ENCODE data around the gene TLL1. TPM values are rescaled to one million over a fixed set of nuclear protein-coding genes. Genes with fewer than 3 reads are reported as not detected.

Gene TLL1
- total RNA-seq, 1 donor from 2014 or later = 2.6 TPM

DNA sequence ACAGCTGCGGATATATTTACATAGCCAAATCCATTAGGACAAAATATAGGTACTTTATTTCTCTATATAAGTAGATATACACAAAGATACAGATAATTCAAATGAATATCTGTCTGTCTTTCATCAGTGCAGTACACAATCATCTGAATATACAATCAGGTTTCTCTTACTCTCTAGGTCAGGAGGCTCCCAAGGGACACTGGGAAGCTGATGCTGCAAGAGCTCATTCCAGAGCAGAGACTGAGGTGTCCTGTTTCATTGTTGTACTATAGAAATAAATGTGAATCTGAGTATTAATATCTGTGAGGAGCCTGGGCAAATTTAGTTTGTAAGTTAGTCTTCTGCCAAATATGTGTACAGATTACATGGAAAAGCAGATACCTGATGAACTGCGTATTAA is 4.2 kb downstream of the TLL1 start:
- Histone ChIP-seq H3K9me3 (ENCODE audit: control insufficient read depth in 3 of 3, low read length in 3 of 3) (no peaks in the 10 kb centered on the region), H3K36me3 (ENCODE audit: control insufficient read depth in 3 of 3, insufficient read depth in 3 of 3, low read length in 3 of 3) (no peaks in the 10 kb centered on the region), H3K9ac (ENCODE audit: low read depth in 1 of 3, low read length in 3 of 3) (no peak overlapping the region), H3K4me3 (ENCODE audit: low read length in 3 of 3) (no peak overlapping the region), H3K27ac (ENCODE audit: low read depth, low read length) (no peak overlapping the region), H3K4me1 (ENCODE audit: control insufficient read depth in 3 of 3, insufficient read depth in 3 of 3, low read length in 3 of 3) (peaks cover 13 to 25% (median 24%) of the 10 kb centered on the region in 3 donors), H3K27me3 (ENCODE audit: control insufficient read depth in 3 of 3, insufficient read depth in 3 of 3, low read length in 3 of 3) (peaks cover 10 to 36% (median 25%) of the 10 kb centered on the region in 3 donors)

DNA sequence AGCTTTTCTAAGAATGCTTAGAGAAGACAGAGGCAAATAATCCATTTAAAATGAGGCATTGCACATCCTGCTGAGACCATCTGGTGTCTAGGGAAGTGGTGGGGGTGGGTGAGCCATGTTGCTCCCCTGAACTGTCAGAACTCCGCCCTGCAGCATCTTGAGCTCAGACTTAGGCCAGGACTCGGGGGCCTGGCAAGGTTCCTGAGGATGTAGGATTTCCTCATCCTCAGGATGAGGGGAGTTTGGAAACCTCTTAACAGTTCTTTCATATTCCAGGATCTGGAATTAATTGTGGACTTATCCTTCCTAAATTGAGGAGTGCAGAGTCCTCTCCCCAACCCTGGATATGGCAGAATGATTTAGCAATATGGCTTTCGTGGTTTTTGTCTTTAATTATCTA is 6.6 kb downstream of the TLL1 start:
- Histone ChIP-seq H3K9ac (ENCODE audit: low read depth in 1 of 3, low read length in 3 of 3) (no peak overlapping the region), H3K9me3 (ENCODE audit: control insufficient read depth in 3 of 3, low read length in 3 of 3) (no peaks in the 10 kb centered on the region), H3K27ac (ENCODE audit: low read depth, low read length) (no peak overlapping the region), H3K27me3 (ENCODE audit: control insufficient read depth in 3 of 3, insufficient read depth in 3 of 3, low read length in 3 of 3) (peaks cover 4 to 18% (median 8%) of the 10 kb centered on the region in 3 donors), H3K36me3 (ENCODE audit: control insufficient read depth in 3 of 3, insufficient read depth in 3 of 3, low read length in 3 of 3) (no peaks in the 10 kb centered on the region), H3K4me1 (ENCODE audit: control insufficient read depth in 3 of 3, insufficient read depth in 3 of 3, low read length in 3 of 3) (peaks cover 0 to 4% (median 4%) of the 10 kb centered on the region in 3 donors), H3K4me3 (ENCODE audit: low read length in 3 of 3) (no peak overlapping the region)

DNA sequence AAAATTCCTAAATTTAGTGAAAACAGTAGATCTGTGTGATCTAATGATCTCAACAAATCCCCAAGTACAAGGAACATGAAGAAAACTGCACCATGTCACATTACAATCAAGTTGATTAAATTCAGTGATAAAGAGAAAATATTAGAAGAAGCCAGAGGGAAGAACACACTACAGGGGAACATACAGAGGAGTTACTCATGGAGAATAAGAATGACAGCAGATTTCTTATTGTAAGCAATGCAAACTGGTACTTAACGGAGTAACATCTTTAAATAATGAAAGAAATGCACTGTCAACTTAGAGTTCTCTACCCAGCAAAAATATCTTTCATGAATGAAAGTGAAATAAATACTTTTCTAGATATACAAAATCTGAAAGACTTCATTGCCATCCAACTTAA is 21.1 kb downstream of the TLL1 start:
- peaks cover 0 to 4% (median 0%) of the 10 kb centered on the region in 3 donors for H3K9me3 ChIP-seq (ENCODE audit: control insufficient read depth in 3 of 3, low read length in 3 of 3)
- no peak overlapping the region for H3K9ac ChIP-seq (ENCODE audit: low read depth in 1 of 3, low read length in 3 of 3)
- H3K27me3 ChIP-seq (ENCODE audit: control insufficient read depth in 3 of 3, insufficient read depth in 3 of 3, low read length in 3 of 3) = no peaks in the 10 kb centered on the region
- H3K4me3 ChIP-seq (ENCODE audit: low read length in 3 of 3) = no peak overlapping the region
- no peaks in the 10 kb centered on the region for H3K36me3 ChIP-seq (ENCODE audit: control insufficient read depth in 3 of 3, insufficient read depth in 3 of 3, low read length in 3 of 3)
- no peaks in the 10 kb centered on the region for H3K4me1 ChIP-seq (ENCODE audit: control insufficient read depth in 3 of 3, insufficient read depth in 3 of 3, low read length in 3 of 3)
- no peak overlapping the region for H3K27ac ChIP-seq (ENCODE audit: low read depth, low read length)

DNA sequence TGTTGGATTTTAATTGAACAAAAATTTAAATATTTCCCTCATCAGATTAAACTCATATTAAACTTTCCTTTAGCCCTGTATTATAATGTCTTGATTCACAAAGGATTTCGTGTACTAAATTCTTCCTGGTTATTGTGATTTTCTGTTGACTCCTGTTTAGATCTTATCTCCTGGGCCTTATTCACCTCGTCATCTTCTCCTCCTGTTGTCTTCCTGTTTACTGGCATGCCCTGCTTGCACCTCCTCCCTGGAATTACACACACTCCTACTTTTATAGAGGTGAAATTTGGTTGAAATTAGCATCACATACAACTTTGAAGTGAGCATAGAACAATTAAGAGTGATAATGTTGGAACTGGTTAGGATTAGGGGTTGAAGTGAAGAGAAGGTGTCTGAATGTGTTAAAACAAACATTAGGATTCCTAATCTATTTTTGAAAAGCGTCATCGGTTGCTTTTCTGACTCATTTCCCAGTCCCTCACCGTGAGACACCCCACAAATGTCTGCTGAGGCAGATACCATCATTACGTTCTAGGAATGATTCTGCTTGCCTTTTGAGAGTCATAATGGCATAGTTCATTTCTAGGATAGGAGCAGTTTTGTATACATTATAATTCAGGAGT is 32.5 kb downstream of the TLL1 start:
- H3K9ac ChIP-seq (ENCODE audit: low read depth in 1 of 3, low read length in 3 of 3) = no peak overlapping the region
- no peaks in the 10 kb centered on the region for H3K9me3 ChIP-seq (ENCODE audit: control insufficient read depth in 3 of 3, low read length in 3 of 3)
- H3K4me3 ChIP-seq (ENCODE audit: low read length in 3 of 3) = no peak overlapping the region
- H3K4me1 ChIP-seq (ENCODE audit: control insufficient read depth in 3 of 3, insufficient read depth in 3 of 3, low read length in 3 of 3) = no peaks in the 10 kb centered on the region
- no peaks in the 10 kb centered on the region for H3K36me3 ChIP-seq (ENCODE audit: control insufficient read depth in 3 of 3, insufficient read depth in 3 of 3, low read length in 3 of 3)
- H3K27ac ChIP-seq (ENCODE audit: low read depth, low read length) = no peak overlapping the region
- H3K27me3 ChIP-seq (ENCODE audit: control insufficient read depth in 3 of 3, insufficient read depth in 3 of 3, low read length in 3 of 3) = no peaks in the 10 kb centered on the region

DNA sequence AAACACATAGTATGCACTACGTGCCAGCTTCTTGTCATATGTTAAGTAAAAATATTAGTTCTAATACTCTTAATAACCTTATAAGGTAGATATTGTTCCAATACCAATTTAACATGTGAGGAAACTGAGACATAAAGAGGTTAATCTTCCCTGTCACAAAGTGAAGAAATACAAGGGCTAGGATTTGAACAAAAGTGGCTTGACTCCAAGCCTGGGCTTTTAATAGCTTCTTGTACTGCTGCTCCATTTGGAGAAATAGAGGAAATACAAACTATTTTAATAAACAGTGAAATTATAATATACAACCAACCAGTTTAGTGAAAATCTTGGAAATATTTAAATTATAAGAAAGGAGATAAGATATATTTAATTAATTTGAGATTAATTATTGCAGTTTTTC is 33.2 kb downstream of the TLL1 start:
- no peaks in the 10 kb centered on the region for H3K4me1 ChIP-seq (ENCODE audit: control insufficient read depth in 3 of 3, insufficient read depth in 3 of 3, low read length in 3 of 3)
- H3K9ac ChIP-seq (ENCODE audit: low read depth in 1 of 3, low read length in 3 of 3) = no peak overlapping the region
- no peak overlapping the region for H3K4me3 ChIP-seq (ENCODE audit: low read length in 3 of 3)
- H3K27me3 ChIP-seq (ENCODE audit: control insufficient read depth in 3 of 3, insufficient read depth in 3 of 3, low read length in 3 of 3) = no peaks in the 10 kb centered on the region
- H3K9me3 ChIP-seq (ENCODE audit: control insufficient read depth in 3 of 3, low read length in 3 of 3) = no peaks in the 10 kb centered on the region
- H3K36me3 ChIP-seq (ENCODE audit: control insufficient read depth in 3 of 3, insufficient read depth in 3 of 3, low read length in 3 of 3) = no peaks in the 10 kb centered on the region
- no peak overlapping the region for H3K27ac ChIP-seq (ENCODE audit: low read depth, low read length)

DNA sequence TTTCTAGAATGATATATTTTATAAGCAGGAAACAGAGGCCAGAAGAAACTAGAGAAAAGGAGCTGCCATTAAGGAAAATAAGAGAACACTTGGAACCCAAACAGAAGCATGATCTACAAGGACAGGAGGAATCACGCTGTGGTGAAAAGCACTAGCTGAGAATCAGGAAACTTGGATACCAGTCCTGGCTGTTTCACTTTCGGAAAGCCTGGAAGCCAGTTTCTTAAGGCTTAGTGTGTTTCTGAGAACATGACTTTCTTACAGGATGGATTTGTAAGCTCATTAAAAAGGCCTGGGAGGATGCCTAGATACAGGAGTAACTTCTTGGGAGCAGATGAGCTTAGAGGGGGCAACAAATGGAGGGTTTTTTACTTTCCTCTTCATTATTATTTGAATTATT is 36.9 kb downstream of the TLL1 start:
- H3K36me3 ChIP-seq (ENCODE audit: control insufficient read depth in 3 of 3, insufficient read depth in 3 of 3, low read length in 3 of 3) = no peaks in the 10 kb centered on the region
- no peak overlapping the region for H3K27ac ChIP-seq (ENCODE audit: low read depth, low read length)
- no peaks in the 10 kb centered on the region for H3K27me3 ChIP-seq (ENCODE audit: control insufficient read depth in 3 of 3, insufficient read depth in 3 of 3, low read length in 3 of 3)
- no peak overlapping the region for H3K4me3 ChIP-seq (ENCODE audit: low read length in 3 of 3)
- H3K9ac ChIP-seq (ENCODE audit: low read depth in 1 of 3, low read length in 3 of 3) = no peak overlapping the region
- no peaks in the 10 kb centered on the region for H3K4me1 ChIP-seq (ENCODE audit: control insufficient read depth in 3 of 3, insufficient read depth in 3 of 3, low read length in 3 of 3)
- H3K9me3 ChIP-seq (ENCODE audit: control insufficient read depth in 3 of 3, low read length in 3 of 3) = no peaks in the 10 kb centered on the region

DNA sequence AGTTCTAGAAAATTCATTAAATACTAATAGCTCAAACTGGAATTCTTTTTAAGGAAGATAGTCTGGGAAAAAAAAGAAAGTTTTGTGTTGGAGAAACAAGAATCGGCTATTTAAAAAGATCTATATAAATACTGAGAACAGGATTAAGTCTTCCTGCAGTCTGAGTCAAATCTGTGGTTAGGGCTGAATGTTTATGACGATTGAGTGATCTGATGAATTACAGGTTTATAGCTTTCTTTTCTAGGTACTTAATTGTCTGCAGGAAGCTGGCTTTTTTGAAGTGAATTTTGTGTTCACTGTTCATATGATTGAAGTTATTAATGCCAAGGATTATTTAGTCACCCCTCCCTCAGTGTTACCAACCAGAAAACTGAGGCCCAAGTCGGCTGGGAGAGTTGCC is 42.2 kb downstream of the TLL1 start:
- no peaks in the 10 kb centered on the region for H3K9me3 ChIP-seq (ENCODE audit: control insufficient read depth in 3 of 3, low read length in 3 of 3)
- no peaks in the 10 kb centered on the region for H3K36me3 ChIP-seq (ENCODE audit: control insufficient read depth in 3 of 3, insufficient read depth in 3 of 3, low read length in 3 of 3)
- H3K4me1 ChIP-seq (ENCODE audit: control insufficient read depth in 3 of 3, insufficient read depth in 3 of 3, low read length in 3 of 3) = peaks cover 0 to 2% (median 0%) of the 10 kb centered on the region in 3 donors
- H3K4me3 ChIP-seq (ENCODE audit: low read length in 3 of 3) = no peak overlapping the region
- no peak overlapping the region for H3K27ac ChIP-seq (ENCODE audit: low read depth, low read length)
- H3K27me3 ChIP-seq (ENCODE audit: control insufficient read depth in 3 of 3, insufficient read depth in 3 of 3, low read length in 3 of 3) = no peaks in the 10 kb centered on the region
- H3K9ac ChIP-seq (ENCODE audit: low read depth in 1 of 3, low read length in 3 of 3) = no peak overlapping the region

DNA sequence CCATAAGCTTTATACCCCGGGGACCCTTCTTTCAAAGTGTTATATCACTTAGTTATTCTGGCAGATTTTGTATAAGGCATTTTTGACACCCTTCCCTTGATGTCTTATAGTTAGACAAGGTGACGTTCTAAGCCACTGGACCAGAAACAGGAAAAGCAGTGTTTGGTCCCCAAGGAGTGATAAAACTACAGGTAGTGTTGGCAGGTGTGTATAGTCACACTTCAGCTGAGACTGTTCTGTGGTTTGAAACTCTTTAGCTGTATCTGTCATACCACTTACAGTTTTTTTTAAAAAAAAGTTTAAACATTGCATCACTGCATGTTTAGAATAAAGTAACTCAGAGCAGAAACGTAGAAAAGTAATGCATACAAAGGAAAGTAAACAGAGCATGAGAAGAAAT is 48.5 kb downstream of the TLL1 start:
- no peak overlapping the region for H3K27ac ChIP-seq (ENCODE audit: low read depth, low read length)
- no peaks in the 10 kb centered on the region for H3K36me3 ChIP-seq (ENCODE audit: control insufficient read depth in 3 of 3, insufficient read depth in 3 of 3, low read length in 3 of 3)
- H3K9ac ChIP-seq (ENCODE audit: low read depth in 1 of 3, low read length in 3 of 3) = no peak overlapping the region
- H3K4me1 ChIP-seq (ENCODE audit: control insufficient read depth in 3 of 3, insufficient read depth in 3 of 3, low read length in 3 of 3) = no peaks in the 10 kb centered on the region
- H3K27me3 ChIP-seq (ENCODE audit: control insufficient read depth in 3 of 3, insufficient read depth in 3 of 3, low read length in 3 of 3) = no peaks in the 10 kb centered on the region
- H3K9me3 ChIP-seq (ENCODE audit: control insufficient read depth in 3 of 3, low read length in 3 of 3) = no peaks in the 10 kb centered on the region
- H3K4me3 ChIP-seq (ENCODE audit: low read length in 3 of 3) = no peak overlapping the region

DNA sequence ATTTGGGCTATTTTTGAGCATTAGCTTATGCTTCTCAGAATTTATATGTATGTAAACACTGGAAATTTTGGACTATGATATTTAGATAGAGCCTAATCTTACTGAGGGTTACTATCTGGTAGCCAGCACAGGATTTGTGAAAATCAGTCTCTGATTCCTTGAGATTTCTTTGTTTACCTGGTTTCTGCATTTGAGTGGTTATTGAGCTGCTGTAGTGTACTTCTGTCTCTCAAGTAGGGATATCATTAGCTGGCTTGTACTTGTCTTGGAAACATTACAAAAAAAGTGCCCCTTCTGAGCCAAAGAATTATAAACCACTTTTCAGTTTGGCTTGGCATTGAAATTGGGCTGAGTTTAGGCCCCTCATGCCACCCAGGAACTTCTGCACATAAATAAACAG is 49.7 kb downstream of the TLL1 start:
- H3K27ac ChIP-seq (ENCODE audit: low read depth, low read length) = no peak overlapping the region
- H3K9me3 ChIP-seq (ENCODE audit: control insufficient read depth in 3 of 3, low read length in 3 of 3) = no peaks in the 10 kb centered on the region
- no peaks in the 10 kb centered on the region for H3K36me3 ChIP-seq (ENCODE audit: control insufficient read depth in 3 of 3, insufficient read depth in 3 of 3, low read length in 3 of 3)
- H3K4me3 ChIP-seq (ENCODE audit: low read length in 3 of 3) = no peak overlapping the region
- H3K27me3 ChIP-seq (ENCODE audit: control insufficient read depth in 3 of 3, insufficient read depth in 3 of 3, low read length in 3 of 3) = no peaks in the 10 kb centered on the region
- no peak overlapping the region for H3K9ac ChIP-seq (ENCODE audit: low read depth in 1 of 3, low read length in 3 of 3)
- H3K4me1 ChIP-seq (ENCODE audit: control insufficient read depth in 3 of 3, insufficient read depth in 3 of 3, low read length in 3 of 3) = no peaks in the 10 kb centered on the region

DNA sequence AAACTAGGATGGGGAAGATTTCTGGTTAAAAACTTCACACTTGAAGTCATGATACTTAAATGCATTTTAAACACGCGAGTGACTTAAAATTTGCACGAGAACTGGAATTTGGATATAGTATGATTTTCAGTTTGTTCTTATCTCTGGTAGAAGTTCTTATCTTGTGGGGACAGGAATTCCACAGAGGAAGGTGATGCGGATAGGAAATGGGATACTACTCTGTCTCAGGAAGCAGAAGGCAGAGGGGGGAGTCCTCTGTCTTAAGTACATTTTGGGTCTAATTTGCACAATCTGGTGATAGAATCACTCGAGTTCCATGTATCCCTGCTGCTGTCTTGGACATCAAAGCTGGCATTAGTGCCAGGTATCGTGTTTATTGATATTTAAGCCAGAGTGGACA is 53.3 kb downstream of the TLL1 start:
- no peaks in the 10 kb centered on the region for H3K27me3 ChIP-seq (ENCODE audit: control insufficient read depth in 3 of 3, insufficient read depth in 3 of 3, low read length in 3 of 3)
- no peak overlapping the region for H3K4me3 ChIP-seq (ENCODE audit: low read length in 3 of 3)
- no peaks in the 10 kb centered on the region for H3K9me3 ChIP-seq (ENCODE audit: control insufficient read depth in 3 of 3, low read length in 3 of 3)
- no peaks in the 10 kb centered on the region for H3K36me3 ChIP-seq (ENCODE audit: control insufficient read depth in 3 of 3, insufficient read depth in 3 of 3, low read length in 3 of 3)
- no peak overlapping the region for H3K27ac ChIP-seq (ENCODE audit: low read depth, low read length)
- H3K9ac ChIP-seq (ENCODE audit: low read depth in 1 of 3, low read length in 3 of 3) = no peak overlapping the region
- H3K4me1 ChIP-seq (ENCODE audit: control insufficient read depth in 3 of 3, insufficient read depth in 3 of 3, low read length in 3 of 3) = no peaks in the 10 kb centered on the region

All from skeletal muscle tissue (tissue), 4 donors.